WTC11 (cell line): ENCODE measurements around the gene OR51L1.
"Not testable (repeated sequence)": the region's sequence is repeated elsewhere in the genome, so short reads cannot be mapped to it uniquely, and the experiment has no call there.

Experiments
- ELF4 ChIP-seq: sonication (generic); formaldehyde crosslinking; IDR thresholded peaks from 2 replicates; pipeline ENCODE4 v1.8.1; 2022; ENCODE audit warnings: low read depth, mild to moderate bottlenecking, moderate library complexity, missing genetic modification reagents
- ETV6 ChIP-seq: sonication (generic); formaldehyde crosslinking; IDR thresholded peaks from 2 replicates; pipeline ENCODE4 v1.8.1; 2022; ENCODE audit warnings: mild to moderate bottlenecking, missing genetic modification reagents
- JUN ChIP-seq: sonication (generic); formaldehyde crosslinking; IDR thresholded peaks from 2 replicates; pipeline ENCODE4 v1.8.0; 2023; ENCODE audit warnings: mild to moderate bottlenecking, missing genetic modification reagents
- PRDM15 ChIP-seq: sonication (generic); formaldehyde crosslinking; IDR thresholded peaks from 2 replicates; pipeline ENCODE4 v1.8.0; 2022; ENCODE audit warnings: missing genetic modification reagents
- TCF7 ChIP-seq: sonication (generic); formaldehyde crosslinking; IDR thresholded peaks from 2 replicates; pipeline ENCODE4 v1.8.0; 2022; ENCODE audit warnings: mild to moderate bottlenecking, low read depth, missing genetic modification reagents, moderate library complexity
- ZBTB43 ChIP-seq: sonication (generic); formaldehyde crosslinking; IDR thresholded peaks from 2 replicates; pipeline ENCODE4 v1.8.1; 2023; ENCODE audit warnings: mild to moderate bottlenecking, missing genetic modification reagents
- ZNF232 ChIP-seq: sonication (generic); formaldehyde crosslinking; IDR thresholded peaks from 2 replicates; pipeline ENCODE4 v1.8.0; 2022; ENCODE audit warnings: mild to moderate bottlenecking, missing genetic modification reagents
- ZNF396 ChIP-seq: fragments of 250-450 bp; sonication (Bioruptor Pico); IDR thresholded peaks from 2 replicates; pipeline ENCODE4 v1.8.0; 2021; ENCODE audit warnings: mild to moderate bottlenecking, moderate library complexity, borderline replicate concordance
- TF ChIP-seq, protein P1 (sequence below): fragments of 200-600 bp; IDR thresholded peaks from 2 replicates; pipeline ENCODE4 v1.8.0; 2022; ENCODE audit warnings: antibody characterized with exemption
- TF ChIP-seq, protein P2 (sequence below): sonication (generic); formaldehyde crosslinking; IDR thresholded peaks from 2 replicates; pipeline ENCODE4 v1.8.1; 2022; ENCODE audit warnings: low read depth, missing genetic modification reagents, borderline replicate concordance

- TF ChIP-seq ZNF232; ZBTB43 (CRISPR knock-in tag); PRDM15 (CRISPR knock-in tag); ELF4; TCF7 (CRISPR knock-in tag); JUN (CRISPR knock-in tag); ZNF396 (CRISPR knock-in tag); ETV6 (CRISPR knock-in tag): not testable (repeated sequence)
- TF ChIP-seq, protein P1, sequence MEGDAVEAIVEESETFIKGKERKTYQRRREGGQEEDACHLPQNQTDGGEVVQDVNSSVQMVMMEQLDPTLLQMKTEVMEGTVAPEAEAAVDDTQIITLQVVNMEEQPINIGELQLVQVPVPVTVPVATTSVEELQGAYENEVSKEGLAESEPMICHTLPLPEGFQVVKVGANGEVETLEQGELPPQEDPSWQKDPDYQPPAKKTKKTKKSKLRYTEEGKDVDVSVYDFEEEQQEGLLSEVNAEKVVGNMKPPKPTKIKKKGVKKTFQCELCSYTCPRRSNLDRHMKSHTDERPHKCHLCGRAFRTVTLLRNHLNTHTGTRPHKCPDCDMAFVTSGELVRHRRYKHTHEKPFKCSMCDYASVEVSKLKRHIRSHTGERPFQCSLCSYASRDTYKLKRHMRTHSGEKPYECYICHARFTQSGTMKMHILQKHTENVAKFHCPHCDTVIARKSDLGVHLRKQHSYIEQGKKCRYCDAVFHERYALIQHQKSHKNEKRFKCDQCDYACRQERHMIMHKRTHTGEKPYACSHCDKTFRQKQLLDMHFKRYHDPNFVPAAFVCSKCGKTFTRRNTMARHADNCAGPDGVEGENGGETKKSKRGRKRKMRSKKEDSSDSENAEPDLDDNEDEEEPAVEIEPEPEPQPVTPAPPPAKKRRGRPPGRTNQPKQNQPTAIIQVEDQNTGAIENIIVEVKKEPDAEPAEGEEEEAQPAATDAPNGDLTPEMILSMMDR: not testable (repeated sequence)
- TF ChIP-seq, protein P2, sequence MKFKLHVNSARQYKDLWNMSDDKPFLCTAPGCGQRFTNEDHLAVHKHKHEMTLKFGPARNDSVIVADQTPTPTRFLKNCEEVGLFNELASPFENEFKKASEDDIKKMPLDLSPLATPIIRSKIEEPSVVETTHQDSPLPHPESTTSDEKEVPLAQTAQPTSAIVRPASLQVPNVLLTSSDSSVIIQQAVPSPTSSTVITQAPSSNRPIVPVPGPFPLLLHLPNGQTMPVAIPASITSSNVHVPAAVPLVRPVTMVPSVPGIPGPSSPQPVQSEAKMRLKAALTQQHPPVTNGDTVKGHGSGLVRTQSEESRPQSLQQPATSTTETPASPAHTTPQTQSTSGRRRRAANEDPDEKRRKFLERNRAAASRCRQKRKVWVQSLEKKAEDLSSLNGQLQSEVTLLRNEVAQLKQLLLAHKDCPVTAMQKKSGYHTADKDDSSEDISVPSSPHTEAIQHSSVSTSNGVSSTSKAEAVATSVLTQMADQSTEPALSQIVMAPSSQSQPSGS (CRISPR knock-in tag): not testable (repeated sequence)
These were observed 39.0 kb upstream of the OR51L1 start, which contains the start of gene OR51A2 for GRCh38 chr11:4955613-4956012.
